NCI-H2171 treated with DMSO at 0.1 percent for 48 hours (cell line): ENCODE data around the gene ARIH2.

ENCODE experiments used
- DNase-seq: peaks from one replicate; lab custom pipeline; 2025; lab: John Stamatoyannopoulos, UW

The ARIH2 gene

DNA sequence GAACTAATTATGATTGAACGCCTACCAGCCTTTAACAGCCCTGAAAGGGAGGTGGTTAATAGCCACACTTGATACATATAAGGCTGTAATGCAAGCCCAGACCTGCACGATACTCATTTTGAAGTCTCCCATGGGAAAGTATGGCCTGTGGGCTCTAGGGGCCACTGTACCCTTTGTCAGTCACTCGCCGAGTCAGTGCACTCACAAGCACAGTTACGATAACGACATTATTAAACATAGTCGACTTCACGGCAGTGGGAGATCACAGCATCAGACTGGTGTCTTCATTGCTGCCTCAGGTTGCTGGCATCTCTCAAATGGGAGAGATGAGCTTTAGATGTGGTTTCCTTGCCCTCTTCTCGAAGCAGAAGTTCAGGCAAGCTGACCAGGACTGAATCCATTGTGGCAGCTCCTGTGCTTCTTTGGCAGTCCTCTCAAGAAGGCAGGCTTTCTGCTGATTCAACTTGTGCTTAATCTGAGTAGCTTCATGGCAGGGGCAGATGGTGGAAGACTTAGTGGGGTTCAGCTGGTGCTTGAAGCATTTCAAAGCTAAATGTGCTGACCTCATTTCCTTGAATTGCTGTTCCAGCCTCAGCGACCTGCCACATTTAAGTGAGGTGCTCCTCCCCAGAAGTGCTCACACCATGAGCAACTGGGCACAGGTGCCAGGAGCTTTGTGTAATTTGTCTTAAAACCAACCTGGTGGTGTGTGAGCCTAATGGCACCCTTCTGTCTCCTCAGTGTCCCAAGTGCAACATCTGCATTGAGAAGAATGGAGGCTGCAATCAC lies 55.6 kb downstream of the ARIH2 start:
- no peak for DNase-seq

DNA sequence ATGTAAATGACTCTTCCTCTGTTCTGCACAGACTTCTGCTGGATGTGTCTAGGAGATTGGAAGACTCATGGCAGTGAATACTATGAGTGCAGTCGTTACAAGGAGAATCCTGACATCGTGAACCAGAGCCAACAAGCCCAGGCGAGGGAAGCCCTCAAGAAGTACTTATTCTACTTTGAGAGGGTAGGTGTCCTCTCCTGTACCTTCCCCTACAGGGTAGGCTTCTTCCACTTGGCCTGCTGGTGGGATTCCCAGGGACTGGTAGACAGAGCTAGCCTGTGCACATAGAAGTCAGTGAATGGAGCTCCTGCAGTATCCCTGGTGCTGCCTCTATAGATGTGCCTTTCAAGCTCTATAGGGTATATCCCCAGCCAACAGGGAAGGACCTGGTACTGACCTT lies 60.8 kb downstream of the ARIH2 start:
- no peak for DNase-seq

DNA sequence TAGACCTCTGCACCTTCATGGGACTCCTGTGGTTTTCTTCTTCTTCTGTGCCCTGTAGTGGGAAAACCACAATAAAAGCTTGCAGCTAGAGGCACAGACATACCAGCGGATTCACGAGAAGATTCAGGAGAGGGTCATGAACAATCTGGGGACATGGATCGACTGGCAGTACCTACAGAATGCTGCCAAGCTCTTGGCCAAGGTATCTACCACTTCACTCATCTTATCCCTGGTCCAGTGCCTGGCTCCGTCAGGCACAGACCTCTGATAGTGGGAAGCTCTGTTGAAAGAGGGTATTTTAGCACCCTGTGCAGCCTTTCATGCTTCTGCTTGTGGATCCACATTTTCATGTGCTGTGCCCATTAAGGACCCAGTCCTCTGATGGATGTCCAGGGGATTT lies 61.7 kb downstream of the ARIH2 start:
- no peak for DNase-seq

DNA sequence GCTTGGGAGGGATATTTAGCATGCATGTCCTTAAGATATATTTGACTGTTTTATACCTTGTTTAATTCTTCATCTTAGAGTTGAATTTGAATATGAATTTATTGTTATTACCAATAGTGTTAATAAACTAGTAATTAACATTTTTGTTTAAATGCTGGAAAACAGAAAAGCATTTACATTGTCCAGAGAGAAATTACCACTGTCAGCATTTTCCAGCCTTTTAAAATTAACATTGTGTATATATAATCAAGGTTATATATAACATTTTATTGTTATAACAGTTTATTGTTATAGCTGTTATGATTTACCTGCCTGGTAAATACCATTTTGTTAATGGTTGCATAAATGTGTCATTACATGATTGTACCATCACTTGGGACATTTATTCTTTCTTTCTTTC lies 63.4 kb downstream of the ARIH2 start:
- DNase-seq: no peak

DNA sequence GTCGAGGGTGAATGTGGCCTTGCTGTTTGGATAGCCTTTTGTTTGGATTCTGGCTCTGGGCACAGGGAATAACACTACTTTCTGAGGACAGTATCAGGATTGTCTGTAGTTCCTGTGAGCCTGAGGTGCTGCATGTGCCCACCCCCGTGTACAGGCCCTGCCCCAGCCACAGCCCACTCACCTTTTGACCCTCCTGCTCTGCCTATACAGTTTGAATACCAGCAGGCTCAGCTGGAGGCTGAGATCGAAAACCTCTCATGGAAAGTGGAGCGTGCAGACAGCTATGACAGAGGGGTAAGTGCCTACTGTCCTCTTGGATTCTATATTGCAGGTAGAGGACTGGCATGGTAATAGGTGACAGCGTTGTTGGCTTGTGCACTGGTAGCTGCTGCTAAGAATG lies 64.0 kb downstream of the ARIH2 start:
- no peak for DNase-seq

DNA sequence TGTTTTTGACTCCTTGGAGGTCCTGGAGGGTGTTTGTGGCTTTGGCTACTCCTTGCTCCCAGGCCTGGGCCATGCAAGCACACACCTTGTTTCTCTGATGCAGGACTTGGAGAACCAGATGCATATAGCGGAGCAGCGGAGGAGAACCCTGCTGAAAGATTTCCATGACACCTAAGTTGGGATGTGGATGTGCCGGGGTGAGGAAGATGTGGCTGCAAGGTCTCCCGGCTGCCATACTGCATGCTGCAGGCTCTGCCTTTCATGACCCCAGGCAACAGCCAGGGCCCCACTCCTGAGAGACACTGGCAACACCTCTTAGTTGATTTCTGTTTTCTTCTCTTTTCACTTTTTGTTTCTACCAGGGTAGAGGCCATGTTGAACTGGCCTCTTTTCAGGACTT lies 64.5 kb downstream of the ARIH2 start:
- DNase-seq: no peak

DNA sequence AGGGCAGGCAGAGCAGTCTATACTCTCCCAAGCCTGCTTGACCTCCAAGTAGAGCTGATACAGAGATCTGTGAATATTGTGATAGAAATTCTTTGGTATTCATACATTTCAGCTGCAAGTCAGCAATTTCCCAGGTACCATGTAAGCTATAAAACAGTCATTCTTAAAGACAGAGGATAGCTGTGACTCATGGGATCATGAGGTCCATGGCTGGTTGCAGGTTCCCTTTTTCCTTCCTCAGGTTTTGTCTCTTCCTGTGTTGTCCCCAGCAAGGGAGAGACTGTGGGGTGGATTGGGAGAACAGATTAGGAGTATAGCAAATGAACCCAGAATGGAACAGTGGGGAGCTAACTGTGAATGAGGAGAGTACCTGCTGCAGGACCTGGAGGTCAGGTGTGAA lies 66.0 kb downstream of the ARIH2 start:
- DNase-seq: no peak

DNA sequence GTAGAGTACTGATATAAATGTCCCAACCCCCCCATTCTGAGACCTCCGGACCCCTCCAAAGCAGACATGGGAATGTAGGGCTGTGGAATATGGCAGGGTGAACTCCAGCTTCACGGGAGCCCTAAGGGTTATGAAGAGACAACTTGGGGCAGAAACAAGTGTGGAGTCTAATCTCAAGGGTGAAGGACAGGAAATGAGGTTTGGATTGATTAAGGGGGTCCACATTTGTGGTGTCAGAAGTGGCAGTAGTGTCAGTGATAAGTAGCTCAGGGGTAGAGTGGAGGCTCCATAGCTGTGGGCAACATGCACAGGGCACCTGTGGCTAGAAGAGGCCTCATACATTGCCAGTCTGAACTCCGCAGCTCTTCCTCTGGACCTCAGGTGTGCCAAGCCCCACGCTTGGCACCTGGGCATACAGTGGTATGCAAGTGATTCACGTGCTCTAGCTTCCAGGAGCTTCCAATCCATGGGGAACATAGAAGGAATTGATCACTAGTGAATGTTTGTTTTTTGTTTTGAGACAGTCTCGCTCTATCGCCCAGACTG lies 67.3 kb downstream of the ARIH2 start:
- DNase-seq: no peak

DNA sequence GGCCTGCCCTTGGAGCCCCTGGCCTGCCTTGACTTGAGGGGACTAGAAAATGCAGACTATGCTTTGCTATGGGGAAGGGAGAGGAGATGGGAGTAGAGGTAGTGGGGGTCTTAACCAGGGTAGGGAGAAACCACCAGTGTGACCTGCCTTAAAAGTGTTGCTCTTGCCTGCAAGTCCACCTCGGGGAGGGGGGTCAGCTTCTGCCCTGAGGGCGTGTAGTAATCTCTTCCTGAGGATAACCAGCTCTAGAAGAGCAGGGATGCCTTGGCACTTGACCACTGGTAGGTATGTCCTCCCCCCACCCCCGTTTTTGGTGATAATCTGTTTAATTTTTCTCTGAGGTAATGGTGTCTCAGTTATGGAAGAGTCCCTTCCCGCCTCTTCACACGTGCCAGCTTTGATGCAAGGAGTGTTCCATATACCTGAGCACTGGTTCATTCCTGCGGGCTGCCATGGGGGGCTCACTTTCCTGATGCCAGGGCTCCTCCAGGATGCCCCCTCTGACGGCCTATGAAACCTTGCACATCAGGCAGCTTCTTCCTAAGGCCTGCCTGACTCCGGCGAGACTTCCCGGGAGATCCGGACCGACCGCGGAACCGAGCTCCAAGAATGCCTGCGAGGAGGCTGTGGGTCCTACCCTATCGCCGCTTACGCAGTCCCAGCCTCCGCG lies 70.6 kb downstream of the ARIH2 start:
- peak; percentile 60 for DNase-seq

DNA sequence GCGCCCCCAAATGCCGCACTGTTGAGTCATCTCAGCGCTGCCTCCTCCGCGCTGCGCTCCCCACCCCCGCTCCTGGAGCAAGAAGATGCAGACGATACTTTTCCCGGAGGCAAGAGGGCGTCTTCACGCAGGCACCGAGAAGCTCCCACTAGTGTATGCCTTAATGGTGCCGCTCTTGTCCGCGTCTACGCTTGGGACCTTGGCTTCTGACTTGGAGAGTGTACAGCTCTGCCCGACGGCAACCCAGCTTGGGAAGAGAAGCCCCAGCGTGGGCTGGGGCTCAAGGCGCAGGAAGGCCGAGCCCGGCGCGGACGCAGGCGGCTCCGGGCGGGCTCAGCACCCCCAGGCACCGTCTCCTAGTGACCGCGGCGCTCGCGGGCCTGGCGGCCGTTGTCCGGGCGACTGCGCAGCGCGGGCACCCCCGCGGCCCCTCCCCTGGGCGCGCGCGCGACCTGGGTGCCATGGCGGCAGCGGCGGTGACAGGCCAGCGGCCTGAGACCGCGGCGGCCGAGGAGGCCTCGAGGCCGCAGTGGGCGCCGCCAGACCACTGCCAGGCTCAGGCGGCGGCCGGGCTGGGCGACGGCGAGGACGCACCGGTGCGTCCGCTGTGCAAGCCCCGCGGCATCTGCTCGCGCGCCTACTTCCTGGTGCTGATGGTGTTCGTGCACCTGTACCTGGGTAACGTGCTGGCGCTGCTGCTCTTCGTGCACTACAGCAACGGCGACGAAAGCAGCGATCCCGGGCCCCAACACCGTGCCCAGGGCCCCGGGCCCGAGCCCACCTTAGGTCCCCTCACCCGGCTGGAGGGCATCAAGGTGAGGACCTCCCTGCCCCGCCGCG lies 71.4 kb downstream of the ARIH2 start, which contains the start of gene P4HTM:
Gene P4HTM, plus strand, starts transcription at position 446 of the 840 bp plus-strand sequence. Its CDS starts 16 bp downstream, at position 462.
- peak; percentile 62 for DNase-seq

DNA sequence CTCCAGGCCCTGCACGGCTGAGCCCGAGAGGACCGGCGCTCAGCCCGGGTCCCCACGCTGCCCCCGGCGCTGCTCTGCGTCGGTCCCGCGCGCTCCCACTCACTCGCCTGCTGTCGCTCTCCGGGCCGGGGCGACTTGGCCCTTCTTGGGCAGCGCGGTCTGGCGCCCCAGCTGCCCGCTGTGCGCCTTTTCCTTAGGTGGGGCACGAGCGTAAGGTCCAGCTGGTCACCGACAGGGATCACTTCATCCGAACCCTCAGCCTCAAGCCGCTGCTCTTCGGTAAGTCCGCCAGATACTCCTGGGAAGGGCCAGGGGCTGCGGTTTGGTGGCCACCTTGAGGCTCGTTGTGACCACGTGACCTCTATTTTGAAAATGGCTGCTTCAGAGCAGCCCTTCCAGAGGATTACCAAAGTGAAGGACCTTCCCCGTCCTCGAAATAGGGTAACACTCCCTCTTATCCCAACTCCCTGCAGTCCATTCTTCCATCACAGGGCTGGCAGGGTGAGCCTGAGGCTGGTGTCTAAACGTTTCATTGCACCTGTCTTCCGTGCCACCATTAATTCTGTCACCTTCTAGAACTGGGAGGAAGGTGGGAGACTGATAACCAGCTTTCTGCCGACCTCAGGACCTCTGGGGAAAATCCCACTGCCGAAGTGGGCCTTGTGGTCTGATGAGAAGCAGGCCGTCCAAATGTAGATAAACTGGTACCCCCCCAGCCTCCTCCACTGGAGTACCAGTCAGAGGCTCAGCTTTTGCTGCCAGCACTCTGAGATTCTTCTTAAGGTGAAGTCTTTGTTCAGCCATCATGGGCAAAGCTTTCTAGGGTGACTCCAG lies 72.2 kb downstream of the ARIH2 start:
- DNase-seq: peak; percentile 2

DNA sequence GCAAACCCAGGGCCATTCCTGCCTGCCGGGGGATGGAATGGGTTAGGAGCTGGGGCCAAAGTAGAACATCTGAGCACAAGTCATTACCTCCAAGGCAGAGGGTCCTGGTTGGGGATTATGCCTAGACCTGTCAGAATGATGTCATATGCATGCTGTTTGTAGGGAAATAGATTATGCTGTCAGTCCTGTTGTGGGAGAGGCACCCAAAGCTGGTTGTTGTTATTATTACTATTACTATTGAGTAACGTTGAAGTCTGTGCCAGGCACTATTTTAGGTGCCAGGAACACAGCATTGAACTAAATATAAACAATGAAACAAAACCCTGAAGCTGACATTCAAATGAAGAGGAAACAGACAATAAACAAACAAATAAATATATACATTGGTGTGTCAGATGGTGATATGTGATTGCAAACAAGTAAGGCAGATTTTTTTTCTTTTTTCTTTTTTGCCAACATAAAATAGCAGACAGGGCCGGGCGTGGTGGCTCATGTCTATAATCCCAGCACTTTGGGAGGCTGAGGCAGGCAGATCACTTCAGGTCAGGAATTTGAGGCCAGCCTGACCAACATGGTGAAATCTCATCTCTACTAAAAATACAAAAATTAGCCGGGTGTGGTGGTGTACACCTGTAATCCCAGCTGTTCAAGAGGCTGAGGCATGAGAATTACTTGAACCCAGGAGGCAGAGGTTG lies 73.4 kb downstream of the ARIH2 start:
- no peak for DNase-seq

DNA sequence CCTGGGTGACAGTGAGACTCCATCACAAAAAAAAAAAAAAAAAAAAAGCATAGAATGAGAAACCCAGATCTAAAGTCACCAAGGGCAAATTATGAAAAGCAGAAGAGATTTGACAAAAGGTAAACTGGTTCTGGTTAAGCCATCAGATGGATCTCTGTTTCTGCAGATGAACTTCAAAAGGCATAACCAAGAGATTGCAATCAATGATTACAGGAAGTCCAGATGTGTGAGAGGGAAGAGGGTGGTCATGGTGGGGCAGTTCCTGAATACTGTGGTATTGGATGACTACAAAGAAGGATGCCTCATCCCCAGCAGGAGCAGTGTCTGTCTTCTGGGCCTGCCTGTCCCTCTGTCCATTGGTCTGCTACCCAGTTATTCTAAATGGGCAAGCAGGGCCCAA lies 75.2 kb downstream of the ARIH2 start:
- no peak for DNase-seq

DNA sequence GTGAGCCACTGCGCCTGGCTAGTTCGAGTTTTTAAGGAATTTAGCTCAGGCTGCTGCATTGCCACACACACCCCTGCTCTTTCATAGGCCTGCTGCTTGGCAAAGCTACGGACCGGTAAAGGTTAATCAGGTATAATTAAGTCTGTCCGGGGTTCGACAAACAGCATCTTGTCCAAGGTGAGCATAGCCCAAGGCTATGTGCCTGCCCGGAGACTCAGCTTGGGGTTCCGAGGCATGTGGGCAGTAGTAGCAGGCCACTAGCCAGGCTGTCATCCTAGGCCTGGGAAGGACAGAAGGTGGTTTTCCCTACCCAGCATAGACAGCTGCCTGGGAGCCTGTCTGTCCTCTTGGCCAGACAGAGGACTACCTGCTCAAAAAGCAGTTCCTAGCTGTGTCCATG lies 78.0 kb downstream of the ARIH2 start:
- no peak for DNase-seq

DNA sequence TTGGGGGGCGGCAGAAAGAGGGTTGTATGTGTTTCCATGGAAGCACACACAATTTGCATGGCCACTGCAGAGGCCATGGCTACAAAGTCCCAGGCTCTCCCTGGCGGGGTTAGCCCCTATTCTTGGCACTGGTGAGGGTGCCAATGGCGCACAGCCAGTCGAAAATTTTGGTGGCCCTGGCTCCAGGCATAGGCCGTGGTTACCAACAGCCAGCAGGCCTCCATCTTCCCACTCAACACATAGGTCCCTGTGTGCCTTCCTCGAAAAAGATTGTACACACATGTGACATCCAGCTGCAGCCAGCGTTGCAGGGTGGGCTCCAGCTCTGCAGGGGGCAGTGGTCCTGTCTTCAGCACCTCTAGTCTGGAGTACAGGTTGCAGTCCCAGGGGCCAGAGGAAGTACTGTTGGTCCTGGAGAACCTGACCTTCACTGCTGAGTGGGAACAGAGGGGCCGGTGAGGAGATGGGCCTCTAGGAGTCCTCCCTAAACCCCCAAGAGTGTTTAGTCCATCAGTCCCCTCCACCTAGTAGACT lies 78.5 kb downstream of the ARIH2 start:
- no peak for DNase-seq

DNA sequence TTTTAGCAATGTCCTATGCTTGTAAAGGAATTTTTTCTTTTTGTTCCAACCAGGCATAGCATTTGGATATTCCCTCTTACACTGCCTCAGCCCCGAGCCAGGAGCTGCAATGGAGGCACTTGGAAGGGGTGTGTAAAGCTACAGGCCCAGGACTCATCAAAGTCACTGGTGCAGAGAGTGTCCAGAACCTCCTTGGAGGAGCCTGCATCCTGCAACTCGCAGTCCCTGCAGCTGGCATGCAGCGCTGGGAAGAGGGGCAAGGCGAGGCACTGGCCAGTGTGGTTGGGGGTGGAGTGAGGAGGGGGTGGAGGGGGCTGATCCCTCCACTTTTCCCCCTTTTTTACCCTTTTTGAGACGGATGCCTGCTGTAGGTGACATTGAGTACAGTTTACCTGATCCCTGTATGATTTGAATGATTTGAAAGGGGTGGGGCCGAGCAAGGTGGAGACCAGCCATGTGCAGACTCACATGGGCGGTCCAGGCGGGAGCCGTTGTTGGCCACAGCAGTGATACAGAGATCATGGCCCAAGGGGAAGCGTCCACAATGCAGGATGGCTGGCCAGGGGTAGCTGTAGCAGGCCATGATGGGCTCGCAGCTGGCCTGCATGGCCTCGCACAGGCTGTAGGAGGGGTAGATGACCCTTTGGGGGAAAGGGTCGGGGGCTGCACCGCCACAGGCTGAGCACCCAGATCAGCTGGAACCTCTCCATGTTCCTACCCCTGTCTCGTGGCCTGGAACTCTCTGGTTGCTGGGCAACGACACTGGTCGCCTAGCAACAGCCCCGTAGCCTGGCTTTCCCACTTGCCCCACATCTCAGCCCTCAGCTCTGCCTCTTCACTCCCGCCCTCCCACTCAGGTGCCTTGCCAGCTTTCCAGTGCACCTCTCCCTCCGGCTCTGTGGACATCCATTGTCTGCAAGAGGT lies 79.3 kb downstream of the ARIH2 start:
- DNase-seq: no peak

DNA sequence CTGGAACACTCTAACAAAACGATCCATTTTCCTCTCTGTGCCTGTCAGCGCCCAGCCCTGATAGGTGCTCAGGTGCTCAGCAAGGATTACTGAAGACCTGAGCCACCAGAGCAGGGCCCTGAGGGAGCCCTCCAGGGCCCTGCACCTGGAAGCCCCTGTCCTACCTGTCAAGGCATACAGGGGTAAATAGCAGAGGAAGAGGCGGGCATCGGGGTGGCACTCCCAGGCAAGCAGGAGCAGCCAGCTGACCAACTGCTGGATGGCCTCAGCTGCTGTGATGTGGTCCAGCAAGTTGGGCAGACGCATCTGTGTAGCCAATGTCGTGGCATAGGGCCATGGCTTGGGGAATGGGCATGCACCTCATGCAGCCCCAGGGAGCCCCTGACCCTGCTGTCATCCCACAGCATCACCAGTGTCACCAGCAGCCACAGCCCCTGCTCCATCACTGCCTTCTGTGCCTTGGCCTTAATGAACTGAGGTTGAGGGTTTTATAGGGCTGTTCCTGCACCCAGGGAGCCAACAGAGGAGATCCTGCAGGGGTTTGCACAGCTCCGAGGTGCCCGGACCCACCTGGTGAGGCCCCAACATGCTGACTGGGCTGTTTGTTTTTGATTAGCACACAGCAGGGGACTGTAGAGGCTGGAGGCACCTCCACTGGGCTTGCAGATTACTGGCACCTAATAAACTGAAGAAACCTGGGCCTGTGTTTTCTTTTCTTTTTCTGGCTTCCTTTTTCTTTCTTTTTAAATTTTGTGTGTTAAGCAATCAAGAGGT lies 80.6 kb downstream of the ARIH2 start:
- no peak for DNase-seq

DNA sequence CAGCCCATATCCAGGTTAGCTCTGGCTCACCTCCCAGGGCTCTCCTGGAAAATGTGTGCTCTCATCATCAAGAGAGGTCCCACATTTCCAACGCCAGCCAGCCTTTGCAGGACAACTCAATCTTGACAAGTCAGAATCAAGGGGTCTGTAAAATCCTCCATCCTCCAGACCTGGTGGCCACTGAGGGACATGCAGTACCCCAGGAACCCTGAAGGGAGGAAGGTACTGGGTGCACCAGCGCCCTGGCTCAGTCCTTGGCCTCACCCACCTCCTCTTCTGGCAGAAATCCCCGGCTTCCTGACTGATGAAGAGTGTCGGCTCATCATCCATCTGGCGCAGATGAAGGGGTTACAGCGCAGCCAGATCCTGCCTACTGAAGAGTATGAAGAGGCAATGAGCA lies 82.5 kb downstream of the ARIH2 start:
- no peak for DNase-seq
